GM18507 (cell line): ENCODE results near the gene CACNG1.
A peak's percentile ranks its signal among the peaks of the same experiment; 100 is the strongest.
"Not testable (repeated sequence)": the region's sequence is repeated elsewhere in the genome, so short reads cannot be mapped to it uniquely, and the experiment has no call there.

Experiments used
- DNase-seq: peaks from one replicate; pipeline ENCODE4 v3.0.0; 2011; ENCODE audit warnings: low read depth; ENCODE audit not compliant: insufficient read length; ENCODE audit errors: extremely low spot score
- FAIRE-seq: peaks from 2 replicates; lab custom pipeline; 2011; peaks lifted over from hg19 to GRCh38; lab: Jason Lieb, UNC

The CACNG1 gene

DNA sequence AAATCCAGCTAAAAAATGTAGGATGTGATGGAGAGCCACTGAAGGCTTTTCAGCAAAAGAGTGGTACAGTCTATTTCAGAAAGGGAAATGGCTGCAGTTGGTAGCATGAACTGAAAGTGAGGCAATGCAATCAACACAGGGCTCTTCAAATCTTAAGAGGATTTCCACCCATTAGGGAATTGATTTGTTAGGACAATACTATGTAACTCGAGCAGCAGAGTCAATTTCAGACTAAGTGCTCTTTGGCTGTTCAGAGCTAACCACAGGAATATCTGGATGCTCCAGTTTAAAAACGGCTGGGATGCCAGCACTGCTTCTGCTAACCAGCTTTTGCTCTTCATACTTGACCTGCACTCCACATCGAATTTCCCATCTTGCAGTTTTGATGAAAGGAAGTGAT is 24.6 kb downstream of the CACNG1 start:
- no peak for DNase-seq
- FAIRE-seq = no peak

DNA sequence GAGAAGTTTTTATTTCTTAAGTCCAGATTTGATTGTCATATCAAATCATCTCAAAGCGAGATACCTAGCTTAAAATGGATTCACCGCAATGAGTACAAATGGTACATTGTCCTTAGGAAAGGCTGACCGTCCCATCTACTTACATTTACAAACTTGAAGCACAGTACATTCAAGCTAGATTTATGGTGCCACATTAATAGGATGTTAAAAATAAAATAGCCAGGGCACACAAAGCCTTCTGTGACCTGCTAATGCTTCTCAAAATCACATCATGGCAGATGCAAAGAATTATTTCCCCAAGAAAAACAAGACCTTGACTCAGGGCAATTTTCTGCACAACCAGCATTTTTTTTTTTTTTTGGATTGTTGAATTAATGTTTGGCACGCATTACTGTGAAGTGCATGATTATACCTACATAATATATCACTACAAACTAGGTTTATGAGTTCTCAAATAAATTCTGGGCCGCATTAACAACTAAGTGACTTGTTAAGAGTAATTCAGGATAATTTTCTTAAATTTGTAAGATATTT is 25.3 kb downstream of the CACNG1 start:
- FAIRE-seq = no peak

DNA sequence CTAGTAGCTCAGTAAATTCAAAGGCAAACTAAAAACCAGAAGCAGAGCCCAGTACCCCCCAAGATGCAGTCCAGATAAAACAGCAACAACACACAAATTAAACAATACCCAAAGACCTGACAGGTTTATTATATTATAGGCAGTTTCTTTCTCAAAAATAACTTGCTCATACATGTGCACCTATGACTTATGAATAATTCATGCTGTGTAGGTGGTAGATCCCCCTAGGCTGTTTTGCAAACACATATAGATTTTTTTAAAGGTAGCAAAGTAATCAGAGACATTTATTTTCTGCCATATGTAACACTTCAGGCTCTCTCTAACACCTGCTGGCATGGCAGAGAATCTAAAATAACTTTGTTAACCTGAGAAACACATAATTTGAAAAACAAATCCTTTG is 27.2 kb downstream of the CACNG1 start:
- no peak for FAIRE-seq
- DNase-seq = no peak

More for the DNA sequence above, 25.3 kb downstream of the CACNG1 start:
- no peak for DNase-seq

DNA sequence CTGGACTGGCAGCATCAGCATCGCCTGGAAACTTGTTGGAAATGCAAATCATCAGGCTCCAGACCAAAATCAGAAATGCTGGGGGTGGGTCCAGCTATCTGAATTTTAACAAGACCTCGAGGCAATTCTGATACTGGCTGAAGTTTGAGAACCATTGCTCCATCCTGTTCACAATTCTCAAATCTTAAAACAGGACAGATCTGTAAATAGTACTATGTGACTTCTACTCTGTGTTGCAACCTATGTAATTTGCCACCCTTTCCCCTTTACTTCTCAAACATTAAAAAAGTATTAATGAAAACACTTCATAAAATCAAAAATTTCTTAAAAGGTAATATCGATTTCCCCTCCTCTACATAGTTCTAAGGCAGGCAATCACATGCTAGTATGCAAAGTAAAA is 28.5 kb downstream of the CACNG1 start:
- FAIRE-seq (no peak), DNase-seq (no peak)

DNA sequence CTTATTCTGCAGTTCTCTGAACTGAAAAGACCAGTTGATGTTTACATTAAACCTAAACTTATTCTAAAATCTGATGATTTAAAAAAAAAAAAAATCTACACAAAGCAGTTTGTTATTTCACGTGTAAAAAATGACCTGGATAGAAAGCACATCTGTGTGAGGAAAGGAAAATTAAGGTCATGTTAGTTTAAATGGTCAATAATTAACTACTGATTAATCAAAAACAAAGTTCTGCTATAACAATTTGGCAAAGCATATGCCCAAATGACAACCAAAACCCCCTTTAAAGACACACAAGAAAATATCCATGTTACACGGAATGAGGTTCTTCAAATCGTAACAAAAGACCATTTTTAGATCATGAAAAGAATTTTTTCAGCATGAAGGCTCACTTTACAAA is 30.4 kb downstream of the CACNG1 start:
- FAIRE-seq (no peak), DNase-seq (no peak)

DNA sequence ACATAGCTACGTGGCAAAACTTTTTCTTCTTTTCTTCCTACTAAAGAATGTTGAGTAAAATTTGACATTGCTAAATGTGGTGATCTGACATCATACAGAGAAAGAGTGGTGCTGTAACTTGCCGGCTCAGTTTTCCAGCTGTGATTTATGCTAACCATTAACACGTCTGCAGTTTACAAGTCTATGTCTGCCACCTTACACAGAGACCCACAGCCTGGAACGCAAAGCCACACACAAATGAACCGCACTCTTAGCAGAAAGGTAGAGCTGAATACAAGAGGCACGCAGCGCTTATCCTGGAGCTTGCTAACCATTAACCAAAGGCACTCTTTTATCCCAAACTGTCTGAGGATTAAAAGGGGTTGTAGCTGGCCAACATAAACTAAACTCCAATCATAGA is 31.9 kb downstream of the CACNG1 start:
- DNase-seq (no peak), FAIRE-seq (no peak)

DNA sequence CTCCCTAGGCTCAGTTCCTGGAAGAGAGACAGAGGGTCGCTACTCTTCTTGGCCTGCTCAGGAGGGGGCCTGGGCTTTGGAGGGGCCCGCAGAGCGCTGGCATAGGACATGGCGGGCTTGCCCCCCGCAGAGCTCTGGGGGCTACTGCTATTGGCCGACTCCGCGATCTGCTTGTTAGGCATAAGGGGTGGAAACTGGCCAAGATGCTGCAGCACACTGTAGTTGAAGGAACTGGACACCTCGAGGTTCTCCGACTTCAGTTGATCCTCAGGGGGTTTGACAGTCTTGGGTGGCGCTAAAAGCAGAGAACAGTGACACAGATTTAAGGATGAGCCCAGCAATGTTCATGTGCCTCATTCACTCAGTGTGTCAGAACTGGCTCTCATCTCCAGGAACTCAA is 33.9 kb downstream of the CACNG1 start:
- DNase-seq = no peak
- no peak for FAIRE-seq

DNA sequence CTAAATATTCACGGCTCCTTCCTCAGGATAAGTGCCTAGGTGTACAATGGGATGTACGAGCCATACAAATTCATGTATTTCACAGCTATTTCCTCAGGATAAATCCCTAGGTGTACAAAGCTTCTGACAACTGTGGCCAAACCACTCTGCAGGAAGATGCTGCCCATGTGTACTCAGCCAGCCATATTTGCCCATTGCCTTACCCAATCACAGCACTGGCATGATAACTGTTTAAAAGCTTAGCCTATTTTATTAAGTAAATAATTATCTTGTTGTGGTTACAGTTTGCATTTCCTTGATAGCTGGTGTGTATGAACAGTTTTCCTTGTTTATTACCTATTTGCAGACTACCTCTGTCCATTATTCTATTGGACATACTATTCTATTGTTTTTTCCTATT is 35.1 kb downstream of the CACNG1 start:
- DNase-seq = no peak
- no peak for FAIRE-seq

DNA sequence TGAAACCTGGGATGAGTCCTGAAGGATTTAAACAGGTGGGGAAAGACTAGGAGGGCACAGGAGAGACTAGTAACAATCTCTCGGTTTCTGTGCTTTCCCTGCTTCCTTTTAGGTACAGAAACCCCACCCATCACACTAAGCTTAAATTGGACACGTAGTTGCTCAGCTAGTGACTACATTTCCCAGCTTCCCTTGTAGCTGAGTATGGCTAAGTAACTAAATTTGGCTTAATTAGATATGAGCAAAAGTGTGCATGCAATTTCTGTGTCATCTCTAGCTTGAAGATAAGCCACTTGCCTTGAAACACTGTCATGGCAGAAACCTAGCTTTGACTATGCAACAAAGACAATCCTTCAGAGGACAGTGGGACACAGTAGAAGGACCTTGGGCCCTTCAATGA is 36.5 kb downstream of the CACNG1 start:
- FAIRE-seq = no peak
- DNase-seq = no peak

DNA sequence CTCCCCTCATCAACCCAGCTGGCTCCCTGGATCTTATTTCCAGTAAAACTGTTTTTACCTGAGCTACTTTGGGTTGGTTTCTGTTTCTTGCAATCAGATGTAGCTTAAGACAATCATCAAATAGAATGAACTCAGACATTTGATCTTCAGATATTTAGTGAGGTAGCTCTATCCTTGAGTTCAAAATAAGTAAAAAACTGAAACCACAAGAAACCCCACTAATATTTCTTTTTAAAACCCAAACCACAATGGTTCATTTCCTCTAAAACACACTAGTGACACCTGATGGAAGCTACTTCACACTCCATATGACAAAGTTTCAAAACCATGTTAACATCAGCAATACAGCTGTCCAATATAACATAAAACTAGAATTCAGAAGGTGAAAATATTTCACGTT is 37.8 kb downstream of the CACNG1 start:
- peak; percentile 69 for FAIRE-seq
- peak; percentile 17 for DNase-seq

DNA sequence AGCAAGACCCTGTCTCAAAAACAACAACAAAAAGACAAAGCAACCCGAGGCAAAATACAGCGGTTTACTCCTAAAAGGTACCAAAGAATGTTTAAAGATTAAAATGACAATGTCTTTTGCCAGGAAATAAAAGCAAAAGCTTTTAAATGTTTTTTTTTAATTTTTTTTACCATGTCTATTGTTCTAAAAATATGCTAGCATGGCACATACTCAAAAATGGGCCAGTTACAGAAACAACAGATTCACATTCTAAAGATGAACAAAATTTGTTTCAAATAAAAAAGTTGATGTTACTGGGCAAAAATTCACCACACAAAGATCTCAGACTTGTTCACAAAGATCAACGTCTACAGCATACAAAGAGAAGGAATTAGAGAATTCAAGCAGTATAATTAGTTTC is 41.1 kb downstream of the CACNG1 start:
- FAIRE-seq (no peak), DNase-seq (no peak)

DNA sequence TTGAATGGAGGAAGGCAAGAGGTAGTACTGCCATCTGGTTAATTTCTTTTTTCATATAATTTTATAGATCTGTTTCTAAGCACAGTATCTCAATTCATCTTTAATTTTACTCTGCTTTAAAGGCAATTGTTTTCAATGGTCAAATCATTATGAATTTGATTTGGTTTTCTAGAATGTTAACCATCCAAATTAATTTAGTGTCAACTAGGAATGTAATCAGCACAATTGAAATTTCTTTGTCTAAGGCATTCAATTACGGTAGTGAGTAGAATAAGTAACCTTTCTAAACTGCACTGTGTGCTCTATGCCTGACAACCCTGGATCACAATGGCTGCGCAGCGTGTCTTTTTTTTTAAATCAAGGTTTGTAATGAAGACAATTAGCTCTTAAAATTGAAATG is 44.3 kb downstream of the CACNG1 start:
- no peak for FAIRE-seq
- DNase-seq = no peak

DNA sequence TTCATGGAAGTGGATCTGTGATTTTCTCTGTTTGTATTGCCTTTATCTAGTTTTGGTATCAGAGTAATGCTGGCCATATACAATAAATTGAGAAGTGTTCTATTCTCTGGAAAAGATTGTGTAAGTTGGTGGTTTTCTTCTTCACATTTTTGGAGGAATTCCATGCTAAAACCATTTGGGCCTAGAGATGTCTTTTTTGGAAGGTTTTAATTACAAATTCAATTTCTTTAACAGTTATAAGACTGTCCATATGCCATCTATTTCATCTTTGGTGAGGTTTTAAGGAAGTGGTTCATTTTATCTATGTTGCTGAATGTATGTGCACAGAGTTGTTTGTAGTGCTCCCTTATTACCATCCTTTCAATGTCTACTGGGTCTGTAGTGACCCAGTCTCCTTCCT is 46.0 kb downstream of the CACNG1 start:
- DNase-seq (no peak), FAIRE-seq (no peak)

DNA sequence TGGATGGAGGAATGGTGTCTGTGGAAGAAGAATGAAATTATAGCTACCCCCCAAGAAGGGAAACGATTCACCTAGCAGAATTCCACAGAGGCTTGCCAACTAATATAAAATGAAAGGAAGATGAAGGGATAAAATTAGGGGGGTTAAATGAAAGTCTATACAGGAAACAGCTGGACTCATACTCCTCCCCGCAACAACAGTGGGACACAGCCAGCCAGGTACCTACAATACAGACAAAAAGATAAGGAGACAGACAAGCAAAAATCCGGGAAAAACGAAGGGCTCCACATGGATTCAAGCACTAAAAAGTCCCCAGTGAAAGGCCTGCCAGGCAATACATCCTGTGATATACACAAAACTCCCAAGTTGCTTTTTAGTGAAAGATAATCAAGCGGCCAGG is 47.9 kb downstream of the CACNG1 start:
- DNase-seq (no peak), FAIRE-seq (no peak)

DNA sequence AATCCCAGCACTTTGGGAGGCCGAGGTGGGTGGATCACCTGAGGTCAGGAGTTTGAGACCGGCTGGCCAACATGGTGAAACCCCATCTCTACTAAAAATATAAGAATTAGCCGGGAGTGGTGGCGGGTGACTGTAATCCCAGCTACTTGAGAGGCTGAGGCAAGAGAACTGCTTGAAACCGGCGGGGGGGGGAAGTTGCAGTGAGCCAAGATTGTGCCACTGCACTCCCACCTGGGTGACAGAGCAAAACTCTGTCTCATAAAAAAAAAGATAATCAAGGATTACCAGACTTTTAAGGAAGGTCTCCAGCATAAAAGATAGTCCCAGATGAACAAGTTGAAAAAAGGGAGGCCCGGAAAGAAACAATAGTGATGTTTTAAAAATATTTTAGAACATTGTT is 48.4 kb downstream of the CACNG1 start:
- not testable (repeated sequence) for FAIRE-seq, DNase-seq

DNA sequence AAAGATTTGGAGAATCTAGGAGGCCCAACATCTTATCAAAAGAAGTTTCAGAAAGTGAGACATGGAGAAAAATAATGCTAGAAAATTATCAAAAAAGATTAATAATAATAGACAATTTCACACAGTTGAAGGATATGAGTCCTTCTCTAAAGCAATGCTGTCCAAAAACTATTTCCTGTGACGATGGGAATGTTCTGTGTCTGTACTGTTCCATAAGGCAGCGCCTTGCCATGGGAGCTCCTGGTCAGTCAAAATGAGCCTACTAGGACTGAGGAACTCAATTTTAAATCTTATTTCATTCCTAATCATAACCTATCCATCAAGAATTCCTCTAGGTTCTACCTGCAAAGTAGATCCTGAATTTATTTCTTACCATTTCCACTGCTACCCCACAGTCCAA is 49.0 kb downstream of the CACNG1 start:
- FAIRE-seq = no peak
- no peak for DNase-seq

DNA sequence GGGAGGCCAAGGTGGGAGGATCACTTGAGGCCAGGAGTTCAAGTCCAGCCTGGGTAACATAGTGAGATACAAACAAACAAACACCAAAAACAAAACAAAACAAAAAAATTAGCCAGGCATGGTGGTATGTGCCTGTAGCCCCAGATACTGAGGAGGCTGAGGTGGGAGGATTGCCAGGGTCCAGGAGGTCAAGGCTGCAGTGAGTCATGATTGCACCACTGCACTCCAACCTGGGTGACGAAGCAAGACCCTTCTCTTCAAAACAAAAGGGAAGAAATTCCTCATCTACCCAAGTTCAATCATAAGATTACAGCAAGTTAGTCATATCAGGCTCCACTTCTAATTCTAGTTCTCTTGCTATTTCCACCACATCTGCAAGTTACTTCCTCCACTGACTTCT is 50.9 kb downstream of the CACNG1 start:
- FAIRE-seq, DNase-seq: not testable (repeated sequence)

DNA sequence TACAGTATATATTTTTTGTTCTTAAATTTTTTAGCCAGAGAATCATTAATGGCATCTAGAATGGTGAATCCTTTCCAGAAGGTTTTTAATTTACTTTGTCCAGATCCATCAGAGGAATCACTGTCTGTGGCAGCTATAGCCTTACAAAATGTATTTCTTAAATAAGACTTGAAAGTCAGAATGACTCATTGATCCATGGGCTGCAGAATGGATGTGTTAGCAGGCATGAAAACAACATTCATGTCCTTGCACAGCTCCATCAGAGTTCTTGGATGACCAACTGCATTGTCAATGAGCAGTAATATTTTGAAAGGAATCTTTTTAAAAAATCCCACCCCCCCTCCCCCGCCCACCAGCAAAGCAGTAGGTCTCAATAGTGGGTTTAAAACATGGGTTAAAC is 51.4 kb downstream of the CACNG1 start:
- FAIRE-seq (no peak), DNase-seq (no peak)

DNA sequence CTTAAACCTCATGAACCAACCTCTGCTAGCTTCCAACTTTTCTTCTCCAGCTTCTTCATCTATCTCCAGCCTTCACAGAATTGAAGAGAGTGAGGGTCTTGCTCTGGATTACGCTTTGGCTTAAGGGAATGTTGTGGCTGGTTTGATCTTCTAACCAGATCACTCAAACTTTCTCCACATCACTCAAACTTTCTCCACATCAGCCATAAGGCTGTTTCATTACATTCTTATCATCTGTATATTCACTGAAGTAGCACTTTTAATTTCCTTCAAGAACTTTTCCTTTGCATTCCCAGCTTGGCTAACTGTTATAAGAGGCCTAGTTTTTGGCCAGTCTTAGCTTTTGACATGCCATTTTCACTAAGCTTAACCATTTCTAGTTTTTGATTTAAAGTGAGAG is 52.3 kb downstream of the CACNG1 start:
- no peak for FAIRE-seq
- DNase-seq = no peak

DNA sequence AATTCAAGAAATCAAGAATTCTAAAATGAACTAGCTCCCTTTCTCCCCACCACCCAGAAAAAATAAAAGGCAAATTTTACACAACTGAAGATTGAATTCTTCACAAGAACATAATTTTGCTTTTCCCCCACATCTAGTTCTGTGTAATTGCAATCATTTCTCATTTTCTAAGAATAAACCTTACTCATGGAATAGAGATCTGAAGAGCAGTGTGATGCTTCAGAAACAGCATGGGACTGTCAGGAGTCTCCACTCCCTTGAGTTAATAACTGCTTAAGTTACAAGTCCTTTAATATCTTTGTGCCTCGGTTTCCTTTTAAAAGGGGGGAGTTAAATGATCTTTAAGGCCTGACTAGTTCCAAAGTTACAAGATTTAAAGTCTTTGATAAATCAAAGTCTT is 53.7 kb downstream of the CACNG1 start:
- FAIRE-seq = no peak
- DNase-seq = no peak

DNA sequence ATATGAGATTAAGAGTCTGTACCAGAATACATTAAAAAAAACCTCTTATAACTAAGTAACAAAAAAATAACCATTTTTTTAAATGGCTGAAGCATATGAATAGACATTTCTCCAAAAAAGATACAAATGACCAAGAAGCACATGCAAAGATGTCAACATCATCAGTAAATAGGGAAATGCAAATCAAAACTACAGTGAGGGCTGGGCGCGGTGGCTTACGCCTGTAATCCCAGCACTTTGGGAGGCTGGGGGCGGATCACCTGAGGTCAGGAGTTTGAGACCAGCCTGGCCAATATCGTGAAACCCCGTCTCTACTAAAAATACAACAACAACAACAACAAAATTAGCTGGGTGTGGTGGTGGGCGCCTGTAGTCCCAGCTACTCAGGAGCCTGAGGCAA is 60.3 kb downstream of the CACNG1 start:
- not testable (repeated sequence) for DNase-seq, FAIRE-seq

DNA sequence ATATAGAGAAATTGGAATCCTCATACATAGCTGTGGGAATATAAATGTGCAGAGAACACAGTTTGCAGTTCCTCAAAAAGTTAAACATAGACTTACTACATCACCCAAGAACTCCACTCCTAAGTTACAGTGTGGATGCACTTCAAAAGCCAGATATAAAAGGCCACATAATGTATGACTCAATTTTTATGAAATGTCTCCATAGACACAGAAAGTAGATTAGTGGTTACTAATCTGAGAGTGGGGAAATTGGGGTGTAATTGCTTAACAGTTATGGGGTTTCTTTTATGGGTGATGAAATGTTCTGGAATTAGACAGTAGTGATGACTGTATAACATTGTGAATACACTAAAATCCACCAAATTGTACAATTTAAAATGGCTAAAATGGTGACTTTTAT is 60.9 kb downstream of the CACNG1 start:
- DNase-seq (no peak), FAIRE-seq (no peak)
